Measurements from ENCODE around the gene REC114.

The REC114 gene

GRCh38 chr15:73607843-73608242 is 164.9 kb downstream of the REC114 start:
- Histone ChIP-seq H3K4me3 (ENCODE audit: insufficient read depth, low read depth, low read length, poor library complexity, severe bottlenecking) (no peak overlapping the region), H3K36me3 (ENCODE audit: control insufficient read depth, insufficient read depth, low read length) (no peaks in the 10 kb centered on the region)
- no peak for DNase-seq

GRCh38 chr15:73608475-73608874 is 165.5 kb downstream of the REC114 start:
- Histone ChIP-seq H3K36me3 (ENCODE audit: control insufficient read depth, insufficient read depth, low read length) (no peaks in the 10 kb centered on the region), H3K27ac (ENCODE audit: insufficient read depth, low read length, poor library complexity, severe bottlenecking) (no peak overlapping the region), H3K27me3 (replicated peaks; ENCODE audit: control insufficient read depth, insufficient read depth, low read length, poor library complexity, severe bottlenecking) (no peaks in the 10 kb centered on the region), H3K4me3 (ENCODE audit: insufficient read depth, low read depth, low read length, poor library complexity, severe bottlenecking) (no peak overlapping the region), H3K4me1 (ENCODE audit: control insufficient read depth, insufficient read depth, low read length, poor library complexity, severe bottlenecking) (no peaks in the 10 kb centered on the region), H3K9me3 (ENCODE audit: control insufficient read depth, low read length) (no peaks in the 10 kb centered on the region)
- no peak for DNase-seq

More at GRCh38 chr15:73607843-73608242, 164.9 kb downstream of the REC114 start:
- H3K27me3 ChIP-seq (replicated peaks; ENCODE audit: control insufficient read depth, insufficient read depth, low read length, poor library complexity, severe bottlenecking): no peaks in the 10 kb centered on the region
- H3K4me1 ChIP-seq (ENCODE audit: control insufficient read depth, insufficient read depth, low read length, poor library complexity, severe bottlenecking): peaks cover 4% of the 10 kb centered on the region
- H3K27ac ChIP-seq (ENCODE audit: insufficient read depth, low read length, poor library complexity, severe bottlenecking): no peak overlapping the region
- no peaks in the 10 kb centered on the region for H3K9me3 ChIP-seq (ENCODE audit: control insufficient read depth, low read length)

GRCh38 chr15:73608941-73609340 is 166.0 kb downstream of the REC114 start:
- Histone ChIP-seq H3K27ac (ENCODE audit: insufficient read depth, low read length, poor library complexity, severe bottlenecking) (no peak overlapping the region), H3K27me3 (replicated peaks; ENCODE audit: control insufficient read depth, insufficient read depth, low read length, poor library complexity, severe bottlenecking) (no peaks in the 10 kb centered on the region), H3K4me1 (ENCODE audit: control insufficient read depth, insufficient read depth, low read length, poor library complexity, severe bottlenecking) (no peaks in the 10 kb centered on the region), H3K36me3 (ENCODE audit: control insufficient read depth, insufficient read depth, low read length) (no peaks in the 10 kb centered on the region), H3K4me3 (ENCODE audit: insufficient read depth, low read depth, low read length, poor library complexity, severe bottlenecking) (no peak overlapping the region), H3K9me3 (ENCODE audit: control insufficient read depth, low read length) (no peaks in the 10 kb centered on the region)
- no peak for DNase-seq

Measured in effector memory CD4-positive, alpha-beta T cell (primary cell).